ENCODE measurements around the gene STK17A. TPM values are rescaled to one million over a fixed set of nuclear protein-coding genes. Genes with fewer than 3 reads are reported as not detected.

Gene STK17A
- total RNA-seq, 2 experiments from 2014 or later = 89.5 to 90.3 TPM

DNA sequence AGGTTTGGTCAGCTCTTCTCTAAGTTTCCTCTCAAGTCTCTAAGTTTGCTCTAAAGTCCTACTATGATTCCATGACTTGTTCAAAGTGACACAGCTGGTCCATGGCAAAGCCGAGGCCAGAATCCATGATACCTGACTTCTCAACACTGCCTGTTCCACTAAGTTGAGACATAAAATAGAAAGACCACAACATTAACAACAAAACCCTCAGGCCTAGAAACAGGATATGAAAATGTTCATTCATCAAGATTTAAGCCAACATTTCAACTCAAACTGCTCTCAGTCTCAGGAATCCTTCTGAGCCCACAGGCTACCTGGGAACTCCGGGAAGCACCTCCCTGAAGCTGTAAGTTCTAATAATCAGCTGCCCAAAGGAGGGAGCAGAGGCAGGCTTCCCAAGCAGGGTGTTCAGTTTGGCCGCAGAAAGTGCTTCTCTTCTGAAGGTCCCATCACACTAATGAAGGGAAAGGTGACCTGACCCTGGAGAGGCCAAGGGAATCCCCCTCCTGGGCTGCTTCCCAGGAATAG lies 62.9 kb downstream of the STK17A start:
- CTCF ChIA-PET = interaction anchor here (1.6 to 8.9 kb wide), 3 partner anchors 24 to 62 kb away, joined by 5 to 115 read pairs (median 13); partner anchors contain the start of gene STK17A
- Mint-ChIP-seq H3K9me3 (no peaks in the 10 kb centered on the region), H3K4me1 (peaks cover 81% of the 10 kb centered on the region), H3K27me3 (no peaks in the 10 kb centered on the region), H3K4me3 (peak overlapping the region; percentile 73), H3K27ac (peak overlapping the region; percentile 98), H3K36me3 (ENCODE audit: low read depth) (peaks cover 59% of the 10 kb centered on the region)
- no peak for DNase-seq
- POLR2A ChIA-PET = interaction anchor here (0.8 to 9.2 kb wide), 6 partner anchors 18 to 58 kb away, joined by 3 to 304 read pairs (median 6); partner anchors contain the start of gene STK17A

DNA sequence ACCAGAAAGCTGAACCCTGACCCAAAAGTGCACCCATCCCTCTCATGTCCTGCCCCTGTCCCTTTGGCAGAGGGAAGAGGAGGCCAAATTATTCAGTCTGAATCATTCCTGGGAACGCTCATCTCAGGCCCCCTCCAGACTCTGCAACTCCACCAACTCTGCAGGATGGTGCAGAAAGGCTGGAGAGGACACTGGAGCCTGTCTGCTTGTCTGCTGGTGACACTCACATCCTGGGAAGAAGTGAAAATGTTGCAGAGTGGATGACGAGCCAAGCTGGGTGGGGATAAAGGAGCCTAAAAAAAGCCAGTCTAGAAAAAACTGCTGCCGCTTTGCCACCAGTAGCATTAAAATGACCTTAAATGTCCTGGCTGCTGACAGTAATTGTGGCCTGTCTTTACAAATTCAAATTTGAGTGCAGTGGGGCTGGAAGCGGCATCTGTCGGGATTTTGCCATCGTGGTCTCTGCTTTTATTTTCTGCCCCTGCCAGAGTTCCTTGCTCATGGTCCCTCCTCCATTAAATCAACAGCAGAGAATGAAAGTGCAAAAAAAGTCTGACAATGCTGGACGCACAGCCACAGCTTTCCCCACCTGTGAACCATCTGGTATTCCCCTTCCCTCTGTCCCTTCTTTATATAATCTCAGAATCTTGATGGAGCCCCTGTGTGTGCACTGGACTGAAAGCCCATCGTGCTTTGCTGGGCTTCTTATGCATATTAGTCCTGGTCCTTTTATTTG lies 63.9 kb downstream of the STK17A start:
- CTCF ChIA-PET = interaction anchor here (1.3 to 8.9 kb wide), 5 partner anchors 8 to 63 kb away, joined by 5 to 115 read pairs (median 13); partner anchors contain the start of gene STK17A
- no peak for DNase-seq
- Mint-ChIP-seq H3K36me3 (ENCODE audit: low read depth) (peaks cover 54% of the 10 kb centered on the region), H3K4me3 (peak overlapping the region; percentile 73), H3K27me3 (no peaks in the 10 kb centered on the region), H3K27ac (peak overlapping the region; percentile 98), H3K4me1 (peaks cover 88% of the 10 kb centered on the region), H3K9me3 (no peaks in the 10 kb centered on the region)
- POLR2A ChIA-PET = interaction anchor here (0.9 to 9.2 kb wide), 6 partner anchors 22 to 59 kb away, joined by 3 to 304 read pairs (median 12); partner anchors contain the start of gene STK17A

DNA sequence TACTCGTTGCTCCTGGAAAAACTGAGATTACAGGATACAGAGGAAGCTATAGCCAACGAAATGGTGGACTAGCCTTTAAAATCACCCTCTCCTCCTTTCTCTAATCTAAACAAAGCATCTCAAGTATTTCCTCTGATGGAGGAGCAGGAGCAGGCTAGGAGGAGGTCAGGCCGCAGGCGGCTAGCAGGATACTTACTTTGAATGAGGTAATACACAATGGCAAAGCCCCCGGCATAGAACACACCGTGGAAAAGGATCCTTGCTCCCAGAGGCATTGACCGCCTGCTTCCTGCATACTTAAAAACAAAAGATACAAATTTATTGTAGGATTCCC lies 64.4 kb downstream of the STK17A start:
- peak overlapping the region; percentile 98 for H3K27ac Mint-ChIP-seq
- POLR2A ChIA-PET = interaction anchor here (0.9 to 9.2 kb wide), 10 partner anchors 8 to 187 kb away, joined by 3 to 304 read pairs (median 20); partner anchors contain the start of gene STK17A

DNA sequence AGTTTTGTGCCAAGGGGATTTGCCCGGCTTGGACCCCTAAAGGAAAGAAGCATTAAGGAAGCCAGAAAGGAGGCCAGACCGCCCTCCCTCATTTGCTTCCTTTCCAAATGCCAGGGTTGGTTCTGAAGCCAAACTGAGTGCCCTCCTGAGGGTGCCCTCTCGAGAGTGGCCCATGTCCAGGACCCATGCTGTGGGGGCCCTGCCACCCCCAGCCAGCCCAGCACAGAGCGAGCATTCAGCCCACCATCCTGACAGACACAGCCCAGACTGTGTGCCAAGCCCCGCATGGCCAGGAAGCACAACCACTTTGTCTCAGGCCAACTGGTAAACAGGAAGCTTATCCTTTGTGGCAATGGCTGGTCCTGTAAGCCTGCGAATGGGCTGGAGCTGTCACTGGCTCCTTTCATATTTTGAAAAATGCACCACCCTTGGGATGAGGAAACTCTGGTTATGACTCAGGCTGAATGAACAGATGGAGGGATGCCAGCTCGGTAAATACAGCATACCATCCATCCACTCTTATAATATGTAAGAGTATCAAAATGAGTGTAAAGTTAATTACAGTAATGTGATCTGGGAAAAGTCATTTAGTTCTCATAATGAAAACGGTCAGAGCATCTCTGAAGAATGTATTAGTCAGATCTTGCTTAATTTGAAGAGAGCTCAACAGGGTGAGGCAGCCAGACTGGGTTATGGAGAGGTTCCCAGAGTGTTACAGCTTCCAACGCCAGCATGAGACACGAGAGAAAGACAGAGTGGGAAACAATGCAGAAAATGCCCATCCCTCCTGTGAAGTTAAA lies 65.0 kb downstream of the STK17A start:
- peaks cover 46% of the 10 kb centered on the region for H3K36me3 Mint-ChIP-seq (ENCODE audit: low read depth)
- H3K4me1 Mint-ChIP-seq = peaks cover 93% of the 10 kb centered on the region
- H3K27ac Mint-ChIP-seq = peak overlapping the region; percentile 98
- ChIA-PET CTCF (interaction anchor here (1.2 to 8.9 kb wide), 4 partner anchors 9 to 192 kb away, joined by 3 to 115 read pairs (median 22); partner anchors contain the start of gene STK17A), POLR2A (interaction anchor here (0.9 to 9.2 kb wide), 17 partner anchors 9 to 187 kb away, joined by 3 to 304 read pairs (median 7); partner anchors contain the start of gene STK17A)
- H3K4me3 Mint-ChIP-seq = peak overlapping the region; percentile 73
- peak; percentile 57 for DNase-seq
- no peaks in the 10 kb centered on the region for H3K27me3 Mint-ChIP-seq
- no peaks in the 10 kb centered on the region for H3K9me3 Mint-ChIP-seq

More for the DNA sequence above, 64.4 kb downstream of the STK17A start:
- H3K4me3 Mint-ChIP-seq = peak overlapping the region; percentile 73
- peaks cover 93% of the 10 kb centered on the region for H3K4me1 Mint-ChIP-seq
- CTCF ChIA-PET = interaction anchor here (1.3 to 8.9 kb wide), 4 partner anchors 9 to 63 kb away, joined by 5 to 115 read pairs (median 22); partner anchors contain the start of gene STK17A
- no peaks in the 10 kb centered on the region for H3K27me3 Mint-ChIP-seq
- H3K9me3 Mint-ChIP-seq = no peaks in the 10 kb centered on the region
- DNase-seq = no peak
- H3K36me3 Mint-ChIP-seq (ENCODE audit: low read depth) = peaks cover 50% of the 10 kb centered on the region

DNA sequence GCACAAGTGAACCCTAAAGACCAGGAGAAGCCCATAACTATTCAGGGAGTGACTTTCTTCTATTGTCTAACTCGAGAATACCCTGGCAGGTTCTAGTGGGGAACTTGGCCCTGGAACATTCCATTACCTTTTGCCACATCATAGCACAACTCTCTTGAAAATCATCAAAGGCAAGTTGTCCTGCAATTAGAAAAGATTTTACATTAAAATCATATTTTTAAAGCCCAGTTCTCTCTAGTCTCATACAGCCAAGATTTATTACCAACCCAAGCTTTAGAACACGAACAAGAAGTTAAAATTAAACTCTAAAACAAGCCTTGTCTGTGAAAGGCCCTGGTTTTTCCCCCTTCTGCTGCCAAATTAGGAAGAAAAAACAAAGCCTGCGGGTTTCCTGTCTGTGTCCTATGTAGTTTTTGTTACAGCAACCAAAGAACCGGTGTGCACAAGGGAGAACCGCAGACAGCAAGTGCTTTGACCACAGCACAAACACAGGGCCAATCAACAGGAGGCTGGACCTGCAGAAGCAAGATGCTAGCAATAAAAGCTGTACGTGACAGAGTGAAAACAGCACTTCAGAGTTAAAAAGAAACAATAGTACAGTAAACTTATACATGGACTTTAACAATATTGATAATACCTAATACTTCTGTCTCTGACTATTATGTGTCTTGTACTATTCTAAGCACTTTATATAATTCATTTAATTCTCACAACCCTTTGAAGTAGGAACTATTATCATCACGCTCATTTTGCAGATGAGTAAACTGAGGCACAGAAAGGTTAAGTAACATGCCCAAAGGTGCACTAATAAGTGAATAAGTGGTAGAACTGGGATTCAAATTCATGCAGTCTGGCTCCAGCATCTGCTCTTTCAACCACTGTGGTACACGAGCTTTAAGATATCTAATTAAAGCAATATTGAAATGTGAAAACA lies 65.8 kb downstream of the STK17A start:
- ChIA-PET CTCF (interaction anchor here (0.6 to 8.9 kb wide), 9 partner anchors 10 to 200 kb away, joined by 3 to 115 read pairs (median 3); partner anchors contain the start of gene STK17A), POLR2A (interaction anchor here (0.9 to 9.2 kb wide), 24 partner anchors 9 to 716 kb away, joined by 3 to 304 read pairs (median 6); partner anchors contain the start of genes MRPL32, MRPS24, PSMA2 and STK17A)
- Mint-ChIP-seq H3K27me3 (no peaks in the 10 kb centered on the region), H3K27ac (peak overlapping the region; percentile 98), H3K36me3 (ENCODE audit: low read depth) (peaks cover 41% of the 10 kb centered on the region), H3K4me1 (peaks cover 95% of the 10 kb centered on the region), H3K9me3 (no peaks in the 10 kb centered on the region), H3K4me3 (peak overlapping the region; percentile 73)
- DNase-seq = peak; percentile 84

DNA sequence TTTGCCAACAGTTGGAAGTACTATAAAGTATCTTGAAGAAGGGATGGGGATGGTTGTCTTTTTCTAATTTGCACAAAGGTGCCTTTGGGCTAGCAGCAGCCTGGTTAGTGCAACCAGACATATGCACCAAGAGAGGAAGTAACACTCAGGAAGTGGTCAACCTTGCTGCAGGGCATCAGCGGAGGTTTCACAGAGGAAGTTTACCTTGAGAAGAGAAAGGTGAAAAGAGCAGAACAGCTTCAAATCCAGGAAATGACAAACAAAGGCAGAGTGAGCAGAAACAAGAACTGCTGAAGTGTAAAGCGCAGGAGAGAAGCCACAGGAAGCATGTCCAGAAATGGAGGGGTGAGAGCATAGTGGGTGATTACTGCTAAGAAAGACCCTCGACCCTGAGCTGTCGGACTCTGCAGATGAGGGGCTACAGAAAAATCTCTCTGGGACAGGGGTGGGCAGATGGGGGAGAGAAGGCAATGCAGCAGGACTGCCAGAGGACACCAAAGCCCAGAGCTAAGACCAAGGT lies 66.9 kb downstream of the STK17A start:
- Mint-ChIP-seq H3K36me3 (ENCODE audit: low read depth) (peaks cover 39% of the 10 kb centered on the region), H3K27ac (peak overlapping the region; percentile 98), H3K27me3 (no peaks in the 10 kb centered on the region), H3K4me3 (peak overlapping the region; percentile 73), H3K9me3 (no peaks in the 10 kb centered on the region), H3K4me1 (peaks cover 94% of the 10 kb centered on the region)
- DNase-seq = peak; percentile 82
- ChIA-PET POLR2A (interaction anchor here (0.6 to 9.2 kb wide), 25 partner anchors 9 to 958 kb away, joined by 3 to 304 read pairs (median 5); partner anchors contain the start of genes COA1, MRPL32, MRPS24 and PSMA2), CTCF (interaction anchor here (0.7 to 8.9 kb wide), 6 partner anchors 15 to 198 kb away, joined by 3 to 115 read pairs (median 6); partner anchors contain the start of gene STK17A)

DNA sequence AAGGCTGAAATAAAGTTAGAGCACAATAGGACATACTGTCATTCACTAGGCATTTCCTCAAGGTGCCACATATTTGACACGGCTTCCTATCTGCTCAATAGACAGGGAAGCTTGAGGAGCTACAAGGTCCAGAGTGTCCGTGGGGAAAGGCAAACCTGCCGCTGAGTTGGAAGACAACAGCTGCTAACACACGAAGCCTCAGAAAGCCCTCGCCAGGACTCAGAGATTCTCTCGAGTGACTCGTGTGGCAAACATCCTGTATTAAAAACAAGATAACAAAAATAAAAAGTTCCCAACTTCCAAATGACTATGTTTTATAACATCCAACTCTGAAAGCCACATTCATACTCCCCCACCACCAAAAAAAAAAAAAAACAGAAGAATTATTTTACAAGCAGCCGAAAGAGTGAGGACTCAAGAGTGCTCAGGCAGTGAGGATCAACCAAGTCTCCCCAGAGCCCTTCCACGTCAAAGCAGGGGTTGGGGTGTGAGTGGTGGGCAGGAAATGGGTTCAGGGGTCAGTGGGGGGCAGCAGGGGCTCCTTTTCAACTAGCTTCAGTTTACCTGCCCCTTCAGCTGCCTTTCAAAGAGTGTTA lies 67.6 kb downstream of the STK17A start:
- peaks cover 34% of the 10 kb centered on the region for H3K36me3 Mint-ChIP-seq (ENCODE audit: low read depth)
- peak; percentile 37 for DNase-seq

DNA sequence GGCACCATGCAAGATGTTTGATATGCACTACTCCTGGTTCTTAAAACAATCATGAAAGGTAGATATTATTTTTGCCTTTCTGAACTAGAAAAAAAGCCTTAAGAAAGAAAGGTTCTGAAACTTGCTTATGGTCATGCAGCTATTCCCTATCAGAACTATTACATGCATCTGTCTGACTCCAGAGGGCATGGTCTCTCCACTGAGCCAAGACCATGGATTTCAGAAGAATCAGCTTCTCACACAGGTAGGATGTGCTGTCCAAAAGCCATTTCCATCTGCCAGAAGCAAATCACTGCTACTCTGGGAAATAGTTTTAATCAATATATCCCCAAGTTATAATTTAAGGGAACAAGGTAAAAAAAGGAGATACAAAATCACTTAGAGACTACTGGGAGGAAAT lies 69.5 kb downstream of the STK17A start:
- H3K9me3 Mint-ChIP-seq = no peaks in the 10 kb centered on the region
- no peak overlapping the region for H3K4me3 Mint-ChIP-seq
- POLR2A ChIA-PET = interaction anchor here (0.8 to 9.2 kb wide), 4 partner anchors 18 to 65 kb away, joined by 4 to 304 read pairs (median 6); partner anchors contain the start of gene STK17A

More for the DNA sequence above, 67.6 kb downstream of the STK17A start:
- Mint-ChIP-seq H3K27ac (peak overlapping the region; percentile 98), H3K27me3 (no peaks in the 10 kb centered on the region), H3K4me3 (peak overlapping the region; percentile 73), H3K4me1 (peaks cover 89% of the 10 kb centered on the region), H3K9me3 (no peaks in the 10 kb centered on the region)
- CTCF ChIA-PET = interaction anchor here (0.7 to 8.9 kb wide), 5 partner anchors 14 to 109 kb away, joined by 3 to 115 read pairs (median 8); partner anchors contain the start of gene STK17A
- POLR2A ChIA-PET = interaction anchor here (0.6 to 9.2 kb wide), 20 partner anchors 8 to 957 kb away, joined by 3 to 304 read pairs (median 6); partner anchors contain the start of genes COA1, MRPL32, PSMA2 and STK17A

DNA sequence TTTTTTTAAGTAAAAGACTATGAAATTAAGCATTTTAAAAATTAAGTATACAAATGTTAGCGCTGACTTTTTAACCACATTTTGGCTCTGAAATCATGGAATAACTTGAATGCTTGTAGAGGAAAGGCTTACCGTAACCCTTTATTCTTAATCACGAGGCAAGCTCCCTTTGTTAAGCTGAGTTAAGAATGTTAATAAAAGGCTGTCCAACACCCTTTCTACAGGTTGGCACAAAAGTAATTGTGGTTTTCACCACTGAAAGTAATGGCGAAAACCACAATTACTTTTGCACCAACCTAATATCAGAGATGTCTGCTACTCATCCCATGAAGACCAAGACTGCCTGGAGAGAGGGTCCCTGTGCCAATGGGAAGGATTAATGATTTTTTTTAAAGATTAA lies 70.6 kb downstream of the STK17A start:
- H3K4me3 Mint-ChIP-seq = no peak overlapping the region
- peak overlapping the region; percentile 63 for H3K27ac Mint-ChIP-seq
- no peaks in the 10 kb centered on the region for H3K27me3 Mint-ChIP-seq
- DNase-seq = no peak
- H3K36me3 Mint-ChIP-seq (ENCODE audit: low read depth) = peaks cover 34% of the 10 kb centered on the region
- no peaks in the 10 kb centered on the region for H3K9me3 Mint-ChIP-seq
- CTCF ChIA-PET = interaction anchor here (1.6 kb wide), 2 partner anchors 46 to 71 kb away, joined by 7 to 12 read pairs; partner anchors contain the start of gene STK17A
- H3K4me1 Mint-ChIP-seq = peaks cover 74% of the 10 kb centered on the region
- POLR2A ChIA-PET = interaction anchor here (2.1 kb wide), 1 partner anchor 20 kb away, joined by 5 read pairs; no protein-coding TSS in a partner anchor

More for the DNA sequence above, 69.5 kb downstream of the STK17A start:
- Mint-ChIP-seq H3K27ac (peak overlapping the region; percentile 98), H3K36me3 (ENCODE audit: low read depth) (peaks cover 30% of the 10 kb centered on the region), H3K4me1 (peaks cover 76% of the 10 kb centered on the region), H3K27me3 (no peaks in the 10 kb centered on the region)
- CTCF ChIA-PET = interaction anchor here (1.1 to 8.9 kb wide), 3 partner anchors 8 to 68 kb away, joined by 3 to 115 read pairs (median 5); partner anchors contain the start of gene STK17A
- no peak for DNase-seq

DNA sequence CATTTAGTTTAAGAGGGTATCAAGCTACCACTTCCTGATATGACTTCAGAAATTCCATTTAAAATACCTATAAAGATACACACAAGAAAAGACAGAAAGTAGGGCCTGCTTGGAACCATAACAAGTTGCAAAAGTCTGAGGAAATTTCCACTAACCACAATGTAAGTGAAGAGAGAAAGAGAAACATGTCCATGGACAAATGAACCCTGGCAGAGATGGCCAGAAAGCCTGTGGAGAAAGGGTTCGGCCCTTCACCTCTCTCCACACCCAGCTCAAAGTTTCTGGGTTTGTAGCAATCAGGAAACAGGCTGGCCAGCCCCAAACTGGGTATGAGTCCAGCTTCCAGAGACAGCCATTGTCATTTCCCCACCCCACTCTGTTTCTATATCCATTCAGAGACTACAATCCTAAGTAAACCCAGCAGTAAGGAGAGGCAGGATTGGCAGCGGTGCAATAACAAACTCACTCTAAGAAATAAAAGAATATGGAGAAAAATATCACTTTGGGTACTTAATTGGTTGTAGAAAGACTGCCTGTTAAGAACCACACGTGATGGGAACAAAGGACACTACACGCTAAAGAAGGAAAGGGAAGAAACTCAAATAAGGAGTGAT lies 71.1 kb downstream of the STK17A start:
- no peak for DNase-seq
- Mint-ChIP-seq H3K27ac (peak overlapping the region; percentile 63), H3K36me3 (ENCODE audit: low read depth) (peaks cover 37% of the 10 kb centered on the region), H3K27me3 (no peaks in the 10 kb centered on the region), H3K9me3 (no peaks in the 10 kb centered on the region), H3K4me3 (no peak overlapping the region), H3K4me1 (peaks cover 74% of the 10 kb centered on the region)
- ChIA-PET POLR2A (interaction anchor here (2.1 kb wide), 1 partner anchor 19 kb away, joined by 5 read pairs; no protein-coding TSS in a partner anchor), CTCF (interaction anchor here (1.6 kb wide), 2 partner anchors 46 to 71 kb away, joined by 7 to 12 read pairs; partner anchors contain the start of gene STK17A)
